ENCODE data around the gene LGR4.

DNA sequence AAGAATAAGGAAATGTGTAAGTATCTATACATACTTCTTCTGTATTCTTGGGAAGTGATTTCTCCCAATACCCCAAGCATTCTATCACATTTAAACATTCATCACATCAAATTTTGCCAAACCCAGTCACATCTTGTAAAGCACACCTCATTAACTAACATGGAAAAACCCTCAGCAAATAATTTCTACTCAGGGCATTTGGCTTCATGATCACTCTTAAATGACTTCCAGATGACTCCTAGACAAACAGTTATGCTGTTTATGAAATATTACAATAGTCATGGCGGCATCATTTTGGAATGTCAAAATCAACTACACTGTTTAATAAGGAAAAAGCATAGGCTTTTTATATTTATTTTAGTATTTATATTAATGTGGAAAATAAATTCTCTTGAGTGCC is 62.3 kb downstream of the LGR4 start:
- TF ChIP-seq ZNF274 (IDR thresholded peaks at IDR 0.05; ENCODE audit: low read depth, low read length): no peak
- TF ChIP-seq YY1 (IDR thresholded peaks at IDR 0.05; ENCODE audit: insufficient read depth, insufficient read length): no peak
